Transverse colon (tissue), 4 donors: ENCODE results near the gene OR10G2. TPM values are rescaled to one million over a fixed set of nuclear protein-coding genes. Genes with fewer than 3 reads are reported as not detected.

Source experiments
- DNase-seq: peaks from one replicate; pipeline ENCODE4 v3.0.0-alpha.2; 2019
- H3K27ac ChIP-seq, 4 donors: fragments of 200-600 bp; sonication (generic); 2 replicates each; pipeline ENCODE4 v1.5.1; 2016 to 2018; ENCODE audit warnings: inconsistent platforms in 4 of 4
- H3K27me3 ChIP-seq: fragments of 200-600 bp; sonication (generic); 2 replicates; pipeline ENCODE4 v1.5.1; 2017; ENCODE audit warnings: inconsistent platforms
- H3K36me3 ChIP-seq, 4 donors: fragments of 200-600 bp; sonication (generic); 2 replicates each; pipeline ENCODE4 v1.5.1; 2017 to 2019; ENCODE audit warnings: inconsistent platforms in 4 of 4
- H3K4me1 ChIP-seq, 4 donors: fragments of 200-600 bp; sonication (generic); 2 replicates each; pipeline ENCODE4 v1.5.1; 2017 to 2020; ENCODE audit warnings: inconsistent platforms in 4 of 4
- H3K4me3 ChIP-seq, 4 donors: fragments of 200-600 bp; sonication (generic); 1 replicate in 1 of 4; 2 replicates in 3 of 4; pipeline versions ENCODE4 v1.5.1 to v1.6.1; 2017 to 2019; ENCODE audit warnings: inconsistent platforms in 4 of 4
- H3K9me3 ChIP-seq, 2 donors: fragments of 200-600 bp; sonication (generic); 2 replicates each; pipeline ENCODE4 v1.5.1; 2017 to 2019; ENCODE audit warnings: inconsistent platforms in 2 of 2
- CTCF ChIP-seq, 5 experiments: fragments of 200-600 bp in 3 of 5; fragments of 450-650 bp in 2 of 5; sonication (generic) in 3 of 5; IDR thresholded peaks; 1 replicate in 2 of 5; 2 replicates in 3 of 5; pipeline ENCODE4 v1.5.1; 2016 to 2017; ENCODE audit warnings: antibody characterized with exemption in 5 of 5, inconsistent platforms in 3 of 5, mild to moderate bottlenecking in 2 of 5, moderate library complexity in 1 of 5
- EP300 ChIP-seq: sonication (generic); formaldehyde crosslinking; IDR thresholded peaks from one replicate; pipeline ENCODE4 v1.6.1; 2017; ENCODE audit warnings: antibody characterized with exemption, low read depth
- POLR2A ChIP-seq: fragments of 450-650 bp; IDR thresholded peaks from one replicate; pipeline ENCODE4 v1.6.1; 2016; ENCODE audit warnings: antibody characterized with exemption, mild to moderate bottlenecking, moderate library complexity
- POLR2AphosphoS5 ChIP-seq, 3 donors: sonication (generic); formaldehyde crosslinking; IDR thresholded peaks; one replicate each; pipeline ENCODE4 v1.6.1; 2016; ENCODE audit warnings: antibody characterized with exemption in 3 of 3
- WGBS, 2 donors: methylation state at CpG; one replicate each; pipeline ENCODE4 v1.1.5; 2018; ENCODE audit warnings: low coverage in 1 of 2; 5-methylcytosine and 5-hydroxymethylcytosine counted together
- in situ Hi-C, 4 donors: fragments of 200-750 bp; cut with MboI; loops; one replicate each; pipeline versions ENCODE4 v1.15.0 to v1.15.1; 2017; ENCODE audit warnings: low sequenced_read_pairs in 3 of 4, low pct_ligation_motif_present in 1 of 4, low pct_unique_long_range_greater_than_20kb in 1 of 4
- intact Hi-C: fragments of 100-400 bp; cut with DNase I; formaldehyde crosslinking; loops from one replicate; pipeline ENCODE4 v1.15.1; 2023; ENCODE audit warnings: low total_unique reads
- total RNA-seq, 4 donors: library from RNA; depleted of rRNA; stranded (reverse); fragments of >200 nt; gene quantifications; one replicate each; pipeline ENCODE4 v1.1.0, GENCODE V29; 2016

OR10G2 gene
- total RNA-seq: not detected

- WGBS, 2 donors: 73 to 76% methylated on average over 2 to 4 of the region's 4 CpGs
- in situ Hi-C loops: no loop called here
- no peak for TF ChIP-seq CTCF (IDR thresholded peaks at IDR 0.05)
- no peak for TF ChIP-seq POLR2AphosphoS5 (IDR thresholded peaks at IDR 0.05)
- TF ChIP-seq EP300: no peak
- no peak for TF ChIP-seq POLR2A
- no peak for DNase-seq
- intact Hi-C loops: no loop called here
- H3K4me3 ChIP-seq: no peak within 1 kb of the TSS
- no peaks in the 10 kb centered on the region for H3K27me3 ChIP-seq
- no peaks in the 10 kb centered on the region for H3K36me3 ChIP-seq
- H3K27ac ChIP-seq: no peak within 1 kb of the TSS
- no peaks in the 10 kb centered on the region for H3K9me3 ChIP-seq
- no peaks in the 10 kb centered on the region for H3K4me1 ChIP-seq
Measured at GRCh38 chr14:21634840-21635239, at the start of gene OR10G2. Gene OR10G2 (minus strand): TSS chr14:21634940. CDS start chr14:21634842, 98 bp downstream.

GRCh38 chr14:21680072-21680471, 45.3 kb upstream of the OR10G2 start:
- no peaks in the 10 kb centered on the region for H3K9me3 ChIP-seq
- H3K27me3 ChIP-seq: no peaks in the 10 kb centered on the region
- 80 to 83% methylated on average over 2 of the region's 2 CpGs for WGBS, 2 donors
- H3K36me3 ChIP-seq: no peaks in the 10 kb centered on the region
- H3K4me3 ChIP-seq: no peak overlapping the region
- intact Hi-C loops (no loop called here), in situ Hi-C loops (no loop called here)
- TF ChIP-seq POLR2A (no peak), POLR2AphosphoS5 (IDR thresholded peaks at IDR 0.05) (no peak), CTCF (IDR thresholded peaks at IDR 0.05) (no peak), EP300 (no peak)
- no peaks in the 10 kb centered on the region for H3K4me1 ChIP-seq
- DNase-seq: no peak
- H3K27ac ChIP-seq: no peak overlapping the region

- H3K27ac ChIP-seq: no peak overlapping the region
- intact Hi-C loops (no loop called here), in situ Hi-C loops (no loop called here)
- no peaks in the 10 kb centered on the region for H3K36me3 ChIP-seq
- DNase-seq: no peak
- TF ChIP-seq CTCF (IDR thresholded peaks at IDR 0.05): no peak
- TF ChIP-seq POLR2A: no peak
- TF ChIP-seq EP300: no peak
- no peak for TF ChIP-seq POLR2AphosphoS5 (IDR thresholded peaks at IDR 0.05)
- H3K27me3 ChIP-seq: no peaks in the 10 kb centered on the region
- WGBS, 2 donors: 69 to 81% methylated on average over 3 to 4 of the region's 4 CpGs
- H3K4me1 ChIP-seq: no peaks in the 10 kb centered on the region
- no peaks in the 10 kb centered on the region for H3K9me3 ChIP-seq
- no peak overlapping the region for H3K4me3 ChIP-seq
Measured at GRCh38 chr14:21675566-21675965, 40.8 kb upstream of the OR10G2 start.

- H3K4me3 ChIP-seq: no peak within 1 kb of the TSS
- WGBS, 2 donors: 91 to 100% methylated on average over 1 of the region's 1 CpG
- H3K27ac ChIP-seq: no peak within 1 kb of the TSS
- no peak for TF ChIP-seq CTCF (IDR thresholded peaks at IDR 0.05)
- TF ChIP-seq EP300: no peak
- no peak for TF ChIP-seq POLR2A
- TF ChIP-seq POLR2AphosphoS5 (IDR thresholded peaks at IDR 0.05): no peak
- no peaks in the 10 kb centered on the region for H3K27me3 ChIP-seq
- intact Hi-C loops: no loop called here
- H3K9me3 ChIP-seq: no peaks in the 10 kb centered on the region
- H3K4me1 ChIP-seq: no peaks in the 10 kb centered on the region
- in situ Hi-C loops: no loop called here
- no peaks in the 10 kb centered on the region for H3K36me3 ChIP-seq
- DNase-seq: no peak
Measured at GRCh38 chr14:21673718-21674117, 39.0 kb upstream of the OR10G2 start, which contains the start of gene OR4E1. Gene OR4E1 (minus strand): TSS chr14:21673818. CDS start chr14:21670935, 2,883 bp downstream.
